Keratinocyte (primary cell): ENCODE results near the gene RASSF1.

Source experiments
- EZH2 ChIP-seq: IDR thresholded peaks from one replicate; pipeline ENCODE4 v1.6.1; 2012; ENCODE audit warnings: inconsistent platforms, mild to moderate bottlenecking, low read length, moderate library complexity
- TF ChIP-seq, protein P1 (sequence below), 3 experiments: IDR thresholded peaks in 1 of 3; conservative IDR thresholded peaks in 1 of 3; optimal IDR thresholded peaks in 1 of 3; 2 replicates in 2 of 3; 3 replicates in 1 of 3; pipeline versions ENCODE3 to v1.5.1; 2011; ENCODE audit warnings: low read length in 3 of 3, mild to moderate bottlenecking in 3 of 3, moderate library complexity in 2 of 3, control low read depth in 1 of 3, inconsistent platforms in 1 of 3; ENCODE audit not compliant: insufficient read depth in 2 of 3; ENCODE audit errors: extremely low read depth in 1 of 3

DNA sequence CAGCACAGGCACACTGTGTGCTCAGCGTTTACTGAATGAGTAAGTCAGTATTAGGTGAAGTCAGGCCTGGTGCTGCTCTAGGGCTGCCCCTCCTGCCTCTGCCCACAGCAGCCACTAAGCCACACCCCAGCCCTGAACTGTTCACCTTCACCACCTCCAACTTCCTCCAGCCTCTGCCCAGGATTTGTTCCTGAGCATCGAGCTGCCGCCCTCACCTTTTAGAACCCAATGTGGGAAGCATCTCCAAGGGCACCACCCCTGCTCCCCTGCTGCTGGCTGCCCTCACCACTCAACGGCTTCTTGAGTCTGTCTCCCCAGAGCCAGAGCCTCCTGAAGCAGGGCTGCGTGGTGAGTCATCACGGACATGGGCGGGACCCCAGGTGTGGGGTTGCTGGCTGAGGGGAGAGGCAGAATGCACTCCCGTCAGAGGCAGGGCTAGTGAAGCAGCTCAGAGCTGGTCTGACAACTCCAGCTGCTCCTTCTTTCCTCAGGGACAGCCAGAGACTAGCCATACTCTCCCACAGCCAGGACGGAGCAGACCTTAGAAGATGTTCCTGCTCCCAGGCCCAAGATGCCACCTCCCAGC, 23.9 kb downstream of the RASSF1 start:
- TF ChIP-seq, protein P1, sequence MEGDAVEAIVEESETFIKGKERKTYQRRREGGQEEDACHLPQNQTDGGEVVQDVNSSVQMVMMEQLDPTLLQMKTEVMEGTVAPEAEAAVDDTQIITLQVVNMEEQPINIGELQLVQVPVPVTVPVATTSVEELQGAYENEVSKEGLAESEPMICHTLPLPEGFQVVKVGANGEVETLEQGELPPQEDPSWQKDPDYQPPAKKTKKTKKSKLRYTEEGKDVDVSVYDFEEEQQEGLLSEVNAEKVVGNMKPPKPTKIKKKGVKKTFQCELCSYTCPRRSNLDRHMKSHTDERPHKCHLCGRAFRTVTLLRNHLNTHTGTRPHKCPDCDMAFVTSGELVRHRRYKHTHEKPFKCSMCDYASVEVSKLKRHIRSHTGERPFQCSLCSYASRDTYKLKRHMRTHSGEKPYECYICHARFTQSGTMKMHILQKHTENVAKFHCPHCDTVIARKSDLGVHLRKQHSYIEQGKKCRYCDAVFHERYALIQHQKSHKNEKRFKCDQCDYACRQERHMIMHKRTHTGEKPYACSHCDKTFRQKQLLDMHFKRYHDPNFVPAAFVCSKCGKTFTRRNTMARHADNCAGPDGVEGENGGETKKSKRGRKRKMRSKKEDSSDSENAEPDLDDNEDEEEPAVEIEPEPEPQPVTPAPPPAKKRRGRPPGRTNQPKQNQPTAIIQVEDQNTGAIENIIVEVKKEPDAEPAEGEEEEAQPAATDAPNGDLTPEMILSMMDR (optimal IDR thresholded peaks at IDR 0.05 in 1 of 3, IDR thresholded peaks at IDR 0.05 in 1 of 3, conservative IDR thresholded peaks at IDR 0.05 in 1 of 3; ENCODE audit: extremely low read depth in 1 of 3, insufficient read depth in 2 of 3, low read length in 3 of 3) = no peak
- TF ChIP-seq EZH2 = no peak
